Stimulated activated CD4-positive, alpha-beta T cell treated with anti-CD3 and anti-CD28 coated beads, Interleukin-12 subunit alpha, Interleukin-12 subunit beta, amount 100 ng/mL, for 48 hours (primary cell): ENCODE results near the gene NLGN1.

Experiments used
- DNase-seq, 3 donors: peaks; one replicate each; pipeline ENCODE4 v3.0.0-alpha.2; 2020; ENCODE audit warnings: low read depth in 2 of 3, low spot score in 1 of 3

NLGN1 gene

GRCh38 chr3:174146008-174146407 is 748.5 kb downstream of the NLGN1 start:
- no peak for DNase-seq

DNA sequence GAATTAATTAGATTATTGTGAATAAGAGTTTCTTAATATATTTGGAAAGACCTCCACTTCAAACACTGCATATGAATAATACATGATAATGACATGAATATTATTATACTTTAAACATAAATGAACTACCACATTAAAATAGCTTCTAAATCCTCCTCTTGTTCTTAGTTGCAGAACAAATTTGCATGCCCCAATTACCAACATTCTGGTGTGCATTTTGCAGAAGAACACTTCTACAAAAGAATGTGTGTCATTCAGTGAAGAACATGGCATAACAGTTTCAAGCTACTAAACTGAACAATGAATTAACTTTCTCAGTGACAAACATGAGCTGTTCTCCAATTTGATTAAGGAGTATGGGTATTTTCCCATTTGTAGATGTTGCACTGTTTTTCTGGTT is 750.3 kb downstream of the NLGN1 start:
- no peak for DNase-seq

- DNase-seq, result no peak
These were observed 756.3 kb downstream of the NLGN1 start for GRCh38 chr3:174153871-174154270.

DNA sequence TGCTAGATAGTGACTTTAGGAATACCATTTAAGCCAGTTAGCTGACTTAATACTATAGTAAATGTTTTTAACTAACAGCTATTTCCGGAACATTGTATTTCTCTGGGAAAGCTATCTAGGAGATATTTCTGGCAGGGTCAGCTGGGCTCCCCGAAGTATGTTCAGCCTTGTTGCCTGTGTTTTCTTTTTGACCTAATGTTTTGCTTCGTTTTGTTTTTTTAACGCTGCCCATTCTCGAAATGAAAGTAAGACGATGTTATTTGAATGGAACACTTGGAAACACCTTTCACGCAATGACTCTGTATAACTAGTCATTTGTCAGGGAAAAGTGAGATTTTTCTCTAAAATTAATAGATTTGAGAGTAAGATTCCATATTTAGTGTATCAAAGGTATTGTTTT is 758.7 kb downstream of the NLGN1 start:
- DNase-seq, result no peak

DNA sequence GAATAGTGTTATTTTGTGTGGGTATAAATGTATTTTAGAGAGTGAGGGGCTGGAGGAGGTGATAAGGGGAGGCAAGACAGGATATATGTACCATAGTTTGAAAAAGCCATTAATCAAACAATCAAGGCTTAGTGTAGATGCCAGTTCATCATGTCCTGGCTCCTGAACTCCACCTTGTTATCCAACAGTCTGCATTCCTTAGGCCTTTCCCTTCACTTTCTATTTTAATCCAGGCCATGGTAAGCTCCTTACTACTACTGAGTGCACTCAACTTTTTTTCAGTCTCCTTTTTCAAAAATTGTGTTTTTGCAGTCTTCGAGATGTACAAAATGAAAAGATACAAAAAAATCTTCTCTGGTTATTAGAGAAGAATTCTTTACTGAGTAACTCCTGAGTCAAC is 761.1 kb downstream of the NLGN1 start:
- DNase-seq, result no peak

DNA sequence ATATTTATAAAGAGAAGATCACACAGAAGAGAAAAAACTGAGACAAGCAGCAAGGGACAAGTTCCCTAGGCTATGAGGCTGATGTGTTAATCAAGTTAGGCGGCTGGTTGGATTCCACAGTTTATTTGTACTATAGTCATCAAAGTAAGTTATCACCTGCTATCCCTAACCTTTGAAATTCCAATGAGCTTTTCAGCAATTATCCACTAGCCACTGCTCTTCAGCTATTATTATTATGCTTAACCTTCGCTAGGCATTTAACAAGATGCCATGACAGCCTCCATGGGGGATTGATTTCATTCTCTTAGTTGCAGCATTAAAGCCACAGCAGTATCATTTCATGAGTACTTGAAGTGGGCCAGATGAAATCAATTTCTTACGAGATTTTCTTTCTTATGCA is 762.1 kb downstream of the NLGN1 start:
- DNase-seq, result no peak

- no peak for DNase-seq
These were observed 765.0 kb downstream of the NLGN1 start for GRCh38 chr3:174162550-174162949.

DNA sequence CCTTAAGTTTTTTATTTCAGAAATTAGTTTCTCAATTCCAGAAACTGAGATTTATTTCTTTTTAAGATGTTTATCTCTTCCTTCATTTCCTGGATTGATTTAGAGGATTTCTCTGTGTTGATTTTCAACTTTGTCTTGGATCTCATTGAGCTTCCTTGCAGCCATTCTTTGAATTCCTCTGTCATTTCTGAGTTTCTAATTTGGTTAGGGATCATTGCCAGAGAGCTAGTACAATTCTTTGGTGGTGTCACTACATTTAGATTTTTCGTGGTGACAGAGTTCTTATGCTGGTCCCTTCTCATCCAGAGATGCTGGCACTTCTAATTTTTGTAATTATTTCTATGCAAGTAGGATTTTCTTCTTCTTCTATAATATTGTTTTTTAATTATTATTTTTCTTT is 770.5 kb downstream of the NLGN1 start:
- no peak for DNase-seq

- no peak for DNase-seq
These were observed 771.2 kb downstream of the NLGN1 start for GRCh38 chr3:174168538-174169254.

DNA sequence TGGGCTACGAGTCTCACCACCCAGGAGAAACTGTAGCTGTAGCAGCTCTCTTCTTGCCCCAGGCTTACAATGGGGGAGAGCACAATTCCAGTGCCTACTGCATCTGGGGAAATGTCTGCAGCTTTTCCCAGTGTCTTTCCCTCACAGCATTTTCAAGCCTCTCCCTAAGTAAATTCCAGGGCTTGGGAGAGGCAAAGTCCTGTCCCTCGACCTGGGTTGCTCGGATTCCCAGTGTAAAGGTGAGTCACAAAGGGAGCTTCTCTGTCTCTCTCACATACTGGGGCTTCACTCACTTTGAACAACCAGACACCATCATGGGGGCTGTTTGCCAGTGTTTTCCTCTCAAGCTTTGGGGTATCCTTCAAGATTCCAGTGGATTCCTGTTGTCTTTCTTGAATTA is 772.2 kb downstream of the NLGN1 start:
- no peak for DNase-seq

GRCh38 chr3:174170248-174170647 is 772.7 kb downstream of the NLGN1 start:
- no peak for DNase-seq

- DNase-seq, result no peak
These were observed 788.9 kb downstream of the NLGN1 start for GRCh38 chr3:174186377-174186989.

- DNase-seq, result no peak
These were observed 793.8 kb downstream of the NLGN1 start for GRCh38 chr3:174191380-174191779.

GRCh38 chr3:174191895-174192294 is 794.4 kb downstream of the NLGN1 start:
- no peak for DNase-seq

- DNase-seq, result no peak
These were observed 794.9 kb downstream of the NLGN1 start for GRCh38 chr3:174192471-174192870.

- DNase-seq, result no peak
These were observed 796.1 kb downstream of the NLGN1 start for GRCh38 chr3:174193604-174194003.

GRCh38 chr3:174197416-174197815 is 799.9 kb downstream of the NLGN1 start:
- no peak for DNase-seq

GRCh38 chr3:174198199-174198598 is 800.7 kb downstream of the NLGN1 start:
- DNase-seq, result no peak

DNA sequence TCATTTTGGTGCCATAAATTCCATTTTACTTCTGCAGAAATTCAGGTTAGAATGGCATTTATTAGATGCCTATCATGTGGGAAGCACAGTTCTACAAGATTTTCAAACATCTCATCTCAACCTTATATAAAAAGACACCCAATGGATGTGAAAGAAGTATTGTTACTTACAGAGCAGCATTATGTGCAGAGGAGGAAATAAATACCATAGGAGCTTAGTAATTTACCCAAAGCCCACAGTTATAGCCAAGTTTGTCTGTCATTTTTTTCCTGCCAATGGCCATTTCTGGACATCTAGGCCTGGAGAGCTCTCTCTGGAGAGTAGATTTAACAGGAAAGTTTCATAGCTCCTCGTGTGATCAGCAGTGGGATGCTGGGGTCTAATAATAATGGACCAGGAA is 802.2 kb downstream of the NLGN1 start:
- DNase-seq, result no peak

DNA sequence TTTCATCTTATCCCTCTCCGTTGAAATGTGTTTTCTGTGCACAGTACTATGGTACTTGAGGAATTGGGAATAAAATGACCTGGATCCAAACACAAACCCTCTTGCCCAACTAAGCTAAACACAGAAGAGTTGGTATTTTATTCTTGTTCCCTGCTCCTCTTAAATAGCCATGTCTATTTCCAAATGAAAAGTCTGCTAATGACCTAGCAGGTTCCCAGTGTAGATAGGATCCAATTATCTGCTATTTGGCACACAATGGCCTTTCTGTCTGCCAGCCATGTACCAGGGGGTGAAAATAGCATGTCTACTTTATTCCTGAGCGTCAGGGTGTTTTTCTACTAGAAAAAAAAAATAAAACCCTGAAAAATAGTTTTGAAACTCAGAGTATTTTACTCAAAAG is 804.6 kb downstream of the NLGN1 start:
- no peak for DNase-seq

- DNase-seq, result no peak
These were observed 805.0 kb downstream of the NLGN1 start for GRCh38 chr3:174202561-174202960.

- DNase-seq, result no peak
These were observed 807.2 kb downstream of the NLGN1 start for GRCh38 chr3:174204765-174205164.

DNA sequence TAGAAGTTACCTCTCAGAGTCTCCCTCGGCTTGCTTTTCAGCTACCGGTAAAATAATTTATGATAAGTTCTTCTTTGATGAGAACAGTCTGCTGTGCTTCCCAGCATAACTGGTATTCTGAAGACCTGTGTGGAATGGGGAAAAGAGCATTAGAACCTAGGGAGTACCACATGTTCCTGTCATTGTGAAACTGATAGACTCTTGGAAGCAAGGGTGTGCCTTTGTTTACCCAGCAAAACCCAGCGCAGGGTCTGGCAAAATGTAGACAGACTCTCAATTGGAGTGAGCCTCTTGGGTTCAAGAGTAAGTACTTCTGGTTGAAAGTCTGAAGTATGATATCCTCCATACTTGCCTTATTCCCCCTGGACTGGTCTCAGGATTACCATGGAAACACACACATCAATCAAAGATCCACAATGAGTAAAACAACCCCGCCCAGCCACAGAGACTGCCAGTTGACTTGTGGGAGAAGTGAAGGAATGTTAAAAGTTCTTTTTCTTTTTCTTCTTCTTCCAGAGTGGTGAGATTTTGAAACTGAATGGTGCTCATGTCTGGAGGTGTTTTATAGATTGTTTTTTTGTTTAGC is 809.2 kb downstream of the NLGN1 start:
- no peak for DNase-seq
